K562 (cell line): ENCODE measurements around the gene CNPY2. TPM values are rescaled to one million over a fixed set of nuclear protein-coding genes. Genes with fewer than 3 reads are reported as not detected.

ENCODE experiments used
- CBX5 ChIP-seq: IDR thresholded peaks from 2 replicates; pipeline ENCODE4 v1.6.1; 2014; ENCODE audit warnings: low read depth, borderline replicate concordance
- ETV5 ChIP-seq: sonication (generic); formaldehyde crosslinking; IDR thresholded peaks from 2 replicates; pipeline ENCODE4 v1.4.0; 2020; ENCODE audit warnings: low read depth, mild to moderate bottlenecking, missing genetic modification reagents
- FOXP4 ChIP-seq: sonication (generic); formaldehyde crosslinking; IDR thresholded peaks from 2 replicates; pipeline ENCODE4 v1.8.0; 2022; ENCODE audit warnings: mild to moderate bottlenecking, missing genetic modification reagents, borderline replicate concordance
- GATAD2B ChIP-seq: fragments of 450-650 bp; IDR thresholded peaks from 2 replicates; pipeline ENCODE4 v1.6.1; 2017; ENCODE audit warnings: mild to moderate bottlenecking, borderline replicate concordance
- GMEB1 ChIP-seq: fragments of 250-450 bp; sonication (Bioruptor Pico); IDR thresholded peaks from 2 replicates; pipeline ENCODE4 v1.4.0; 2020; ENCODE audit warnings: mild to moderate bottlenecking
- ID3 ChIP-seq, 2 experiments: fragments of 250-450 bp in 1 of 2; fragments of 450-650 bp in 1 of 2; sonication (Bioruptor Pico) in 1 of 2; IDR thresholded peaks; 2 replicates each; pipeline versions ENCODE4 v1.6.1 to v1.8.0; 2016 to 2021; ENCODE audit warnings: mild to moderate bottlenecking in 2 of 2, moderate library complexity in 2 of 2, missing compliant biosample characterization in 1 of 2, missing genetic modification characterization in 1 of 2
- KAT7 ChIP-seq: sonication (generic); formaldehyde crosslinking; IDR thresholded peaks from 2 replicates; pipeline ENCODE4 v1.8.0; 2022; ENCODE audit warnings: missing genetic modification reagents, mild to moderate bottlenecking, borderline replicate concordance
- POLR3A ChIP-seq: IDR thresholded peaks from 2 replicates; pipeline ENCODE4 v1.6.1; 2011; ENCODE audit warnings: borderline replicate concordance, mild to moderate bottlenecking, moderate library complexity; ENCODE audit not compliant: insufficient read length, insufficient read depth; ENCODE audit errors: extremely low read depth
- TBL1XR1 ChIP-seq, 2 experiments: IDR thresholded peaks; 2 replicates each; pipeline ENCODE4 v1.6.1; 2012; ENCODE audit warnings: improper control_type of control experiment in 2 of 2, low read length in 2 of 2, mild to moderate bottlenecking in 1 of 2
- U2AF1 ChIP-seq: fragments of 200-400 bp; formaldehyde crosslinking; optimal IDR thresholded peaks from 2 replicates; pipeline ENCODE3; 2017; ENCODE audit warnings: mild to moderate bottlenecking, low read depth, low read length, moderate library complexity
- UBTF ChIP-seq, 2 experiments: IDR thresholded peaks; 2 replicates each; pipeline ENCODE4 v1.6.1; 2012; ENCODE audit warnings: improper control_type of control experiment in 2 of 2, low read depth in 2 of 2, low read length in 2 of 2, borderline replicate concordance in 1 of 2
- ZHX1 ChIP-seq: fragments of 150-350 bp; conservative IDR thresholded peaks from 2 replicates; pipeline ENCODE4 v1.6.1; 2014; ENCODE audit warnings: low read length
- ZNF140 ChIP-seq: fragments of 250-450 bp; sonication (Bioruptor Pico); IDR thresholded peaks from 2 replicates; pipeline ENCODE4 v1.8.0; 2021; ENCODE audit warnings: moderate library complexity, mild to moderate bottlenecking, inconsistent platforms
- ZNF511 ChIP-seq: sonication (generic); formaldehyde crosslinking; IDR thresholded peaks from 2 replicates; pipeline ENCODE4 v1.8.0; 2022; ENCODE audit warnings: mild to moderate bottlenecking, missing genetic modification reagents
- ZNF766 ChIP-seq: fragments of 200-800 bp; sonication (Bioruptor generic); conservative IDR thresholded peaks from 2 replicates; pipeline ENCODE4 v1.6.1; 2016; ENCODE audit warnings: missing genetic modification characterization, missing compliant biosample characterization
- polyA plus RNA-seq, 8 experiments: library from polyadenylated mRNA; depleted of rRNA in 4 of 8; stranded (reverse) in 5 of 8; unstranded in 3 of 8; fragments of >200 nt; fragmentation: Nextera tagmentation in 2 of 8; fragmentation: Illumina TruSeq in 1 of 8; extraction: Ambion mirVana in 2 of 8; extraction: Trizol in 1 of 8; gene quantifications; 2 replicates each; pipeline versions ENCODE4 v1.2.1 to v1.2.3, GENCODE V29; 2011 to 2014; ENCODE audit warnings: inconsistent platforms in 1 of 8, missing spikeins in 1 of 8
- total RNA-seq, 7 experiments: library from RNA; depleted of rRNA in 6 of 7; stranded (reverse); fragments of >200 nt in 6 of 7; fragmentation: Illumina TruSeq in 2 of 7; extraction: Trizol in 2 of 7; gene quantifications; 2 replicates each; pipeline versions ENCODE4 v1.2.1 to v1.2.3, GENCODE V29; 2011 to 2021; ENCODE audit warnings: low replicate concordance in 1 of 7

CNPY2 gene
- total and polyA plus RNA-seq, 9 of the 15 experiments (the other 6 are each of a cell fraction or from before 2014, with no cell fraction given) = 33.8 to 190 (median 138) TPM

- no peak for TF ChIP-seq ID3 (CRISPR knock-in tag; IDR thresholded peaks at IDR 0.05)
- no peak for TF ChIP-seq ID3 (tag; IDR thresholded peaks at IDR 0.05)
- no peak for TF ChIP-seq ZNF140 (CRISPR knock-in tag)
- no peak for TF ChIP-seq ZNF766 (CRISPR knock-in tag)
- TF ChIP-seq CBX5 = no peak
- no peak for TF ChIP-seq FOXP4
- TF ChIP-seq ETV5 (CRISPR knock-in tag) = peak; percentile 75
- no peak for TF ChIP-seq POLR3A
- peak; percentile 63; the same call in 1 of the 2 replicates for TF ChIP-seq ZNF511 (CRISPR knock-in tag)
- no peak; a peak in 1 of 4 replicates for TF ChIP-seq TBL1XR1 (IDR thresholded peaks at IDR 0.05; ENCODE audit: low read length in 2 of 2)
- TF ChIP-seq GMEB1 (CRISPR knock-in tag) = peak; percentile 82
- no peak for TF ChIP-seq ZHX1
- no peak for TF ChIP-seq GATAD2B
- no peak for TF ChIP-seq U2AF1
- TF ChIP-seq UBTF (IDR thresholded peaks at IDR 0.05; ENCODE audit: borderline replicate concordance in 1 of 2, low read depth in 2 of 2, low read length in 2 of 2) = no peak
- peak; percentile 83; the same call in 1 of the 2 replicates for TF ChIP-seq KAT7 (CRISPR knock-in tag)
These were observed 15.7 kb downstream of the CNPY2 start, which contains the start of gene CS (continued) for GRCh38 chr12:56299853-56300643.
